Omental fat pad (tissue), 4 donors: ENCODE data around the gene PIP4K2A. TPM values are rescaled to one million over a fixed set of nuclear protein-coding genes. Genes with fewer than 3 reads are reported as not detected.

ENCODE experiments used
- ATAC-seq: fragments of 150-250 bp; one replicate; pipeline ENCODE4 v1.9.1; 2016; ENCODE audit warnings: mild to moderate bottlenecking, moderate library complexity; ENCODE audit not compliant: low FRiP score
- DNase-seq: peaks from one replicate; pipeline ENCODE4 v3.0.0-alpha.2; 2019; ENCODE audit warnings: low spot score
- total RNA-seq, 4 donors: library from RNA; depleted of rRNA; stranded (reverse); fragments of >200 nt; gene quantifications; one replicate each; pipeline ENCODE4 v1.1.0, GENCODE V29; 2016
- TF ChIP-seq, protein P1 (sequence below), 3 donors: fragments of 450-650 bp; IDR thresholded peaks; one replicate each; pipeline ENCODE4 v1.5.1; 2016 to 2017; ENCODE audit warnings: antibody characterized with exemption in 3 of 3, mild to moderate bottlenecking in 3 of 3, moderate library complexity in 2 of 3

The PIP4K2A gene
- total RNA-seq, 4 donors from 2014 or later: 16.2 to 32.5 (median 30.4) TPM

DNA sequence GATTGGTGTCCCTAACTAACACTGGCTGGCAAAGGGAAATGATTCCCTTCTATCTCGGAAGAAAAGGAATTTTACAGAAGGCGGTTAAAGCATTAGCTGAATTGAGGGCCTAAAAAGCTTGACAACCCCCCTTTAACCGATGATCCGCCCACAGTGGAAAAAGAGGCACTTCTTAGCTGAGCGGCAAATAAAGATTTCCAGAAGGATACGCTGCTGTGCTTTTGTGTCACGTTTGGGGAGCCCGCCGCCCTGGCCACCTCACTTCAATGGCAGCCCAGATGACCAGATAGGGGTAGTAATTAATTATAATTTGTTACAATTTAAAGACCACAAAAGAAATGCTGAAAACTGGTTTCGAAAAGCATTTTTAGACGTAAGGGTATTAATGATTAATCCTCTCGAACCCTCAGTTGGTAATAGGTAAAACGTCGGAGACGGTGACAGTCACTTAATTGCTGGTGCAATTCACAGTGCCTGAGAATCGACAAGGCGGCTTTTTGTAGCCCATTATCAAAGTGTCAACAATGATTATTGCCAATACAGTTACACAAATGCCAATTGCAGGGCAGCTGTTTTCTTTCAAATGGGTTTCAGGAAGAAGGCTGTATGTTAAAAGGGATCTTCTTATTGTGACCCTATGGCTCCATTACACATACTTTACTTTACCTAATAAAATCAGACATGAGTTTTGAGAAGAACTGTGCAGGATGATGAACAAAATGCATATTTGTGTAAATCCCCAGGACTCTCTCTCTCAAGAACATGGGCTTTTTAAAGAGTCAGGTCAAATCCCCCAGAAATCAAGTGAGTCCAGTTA, 154.1 kb downstream of the PIP4K2A start:
- TF ChIP-seq, protein P1, sequence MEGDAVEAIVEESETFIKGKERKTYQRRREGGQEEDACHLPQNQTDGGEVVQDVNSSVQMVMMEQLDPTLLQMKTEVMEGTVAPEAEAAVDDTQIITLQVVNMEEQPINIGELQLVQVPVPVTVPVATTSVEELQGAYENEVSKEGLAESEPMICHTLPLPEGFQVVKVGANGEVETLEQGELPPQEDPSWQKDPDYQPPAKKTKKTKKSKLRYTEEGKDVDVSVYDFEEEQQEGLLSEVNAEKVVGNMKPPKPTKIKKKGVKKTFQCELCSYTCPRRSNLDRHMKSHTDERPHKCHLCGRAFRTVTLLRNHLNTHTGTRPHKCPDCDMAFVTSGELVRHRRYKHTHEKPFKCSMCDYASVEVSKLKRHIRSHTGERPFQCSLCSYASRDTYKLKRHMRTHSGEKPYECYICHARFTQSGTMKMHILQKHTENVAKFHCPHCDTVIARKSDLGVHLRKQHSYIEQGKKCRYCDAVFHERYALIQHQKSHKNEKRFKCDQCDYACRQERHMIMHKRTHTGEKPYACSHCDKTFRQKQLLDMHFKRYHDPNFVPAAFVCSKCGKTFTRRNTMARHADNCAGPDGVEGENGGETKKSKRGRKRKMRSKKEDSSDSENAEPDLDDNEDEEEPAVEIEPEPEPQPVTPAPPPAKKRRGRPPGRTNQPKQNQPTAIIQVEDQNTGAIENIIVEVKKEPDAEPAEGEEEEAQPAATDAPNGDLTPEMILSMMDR (IDR thresholded peaks at IDR 0.05): no peak
- no peak for ATAC-seq

DNA sequence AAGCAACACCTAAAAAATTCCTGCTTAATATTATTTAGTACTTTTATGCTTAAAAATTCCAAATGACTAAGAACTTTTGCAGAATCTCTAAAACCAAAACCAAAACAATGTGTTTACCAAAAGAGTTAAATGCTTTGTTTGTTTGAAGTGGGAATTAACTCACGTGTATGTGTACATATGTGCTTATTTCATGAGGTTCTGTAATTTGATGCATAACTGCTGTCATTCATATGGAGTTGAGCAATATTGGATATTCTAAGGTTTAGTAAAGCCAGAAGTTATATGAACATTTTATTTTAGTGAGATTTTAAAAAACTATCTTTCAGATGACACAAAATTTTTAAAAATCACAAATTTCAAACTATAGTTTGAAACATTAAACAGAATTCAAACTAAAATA, 157.1 kb downstream of the PIP4K2A start:
- TF ChIP-seq, protein P1 (IDR thresholded peaks at IDR 0.05): no peak
- ATAC-seq (no peak), DNase-seq (no peak)

More for the DNA sequence above, 154.1 kb downstream of the PIP4K2A start:
- no peak for DNase-seq

DNA sequence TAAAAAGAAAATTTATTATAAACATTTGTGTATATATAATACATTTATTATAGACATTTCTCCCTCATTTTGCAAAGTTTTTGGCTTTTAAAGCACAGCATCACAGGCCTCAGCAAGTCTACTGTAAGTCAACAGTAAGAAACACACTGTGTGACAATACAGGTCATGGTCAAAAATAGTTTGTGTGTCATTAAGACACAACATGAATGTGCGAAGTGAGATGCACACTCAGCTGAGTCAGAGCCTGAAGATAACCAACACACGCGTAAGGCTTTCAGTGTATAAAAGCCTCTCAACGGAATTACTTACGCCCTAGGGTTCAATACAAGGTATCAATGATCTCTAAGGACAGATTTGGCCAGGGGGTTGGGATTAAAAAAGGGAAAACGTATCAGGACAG, 157.6 kb downstream of the PIP4K2A start:
- no peak for DNase-seq
- no peak for ATAC-seq
- TF ChIP-seq, protein P1 (IDR thresholded peaks at IDR 0.05): no peak

DNA sequence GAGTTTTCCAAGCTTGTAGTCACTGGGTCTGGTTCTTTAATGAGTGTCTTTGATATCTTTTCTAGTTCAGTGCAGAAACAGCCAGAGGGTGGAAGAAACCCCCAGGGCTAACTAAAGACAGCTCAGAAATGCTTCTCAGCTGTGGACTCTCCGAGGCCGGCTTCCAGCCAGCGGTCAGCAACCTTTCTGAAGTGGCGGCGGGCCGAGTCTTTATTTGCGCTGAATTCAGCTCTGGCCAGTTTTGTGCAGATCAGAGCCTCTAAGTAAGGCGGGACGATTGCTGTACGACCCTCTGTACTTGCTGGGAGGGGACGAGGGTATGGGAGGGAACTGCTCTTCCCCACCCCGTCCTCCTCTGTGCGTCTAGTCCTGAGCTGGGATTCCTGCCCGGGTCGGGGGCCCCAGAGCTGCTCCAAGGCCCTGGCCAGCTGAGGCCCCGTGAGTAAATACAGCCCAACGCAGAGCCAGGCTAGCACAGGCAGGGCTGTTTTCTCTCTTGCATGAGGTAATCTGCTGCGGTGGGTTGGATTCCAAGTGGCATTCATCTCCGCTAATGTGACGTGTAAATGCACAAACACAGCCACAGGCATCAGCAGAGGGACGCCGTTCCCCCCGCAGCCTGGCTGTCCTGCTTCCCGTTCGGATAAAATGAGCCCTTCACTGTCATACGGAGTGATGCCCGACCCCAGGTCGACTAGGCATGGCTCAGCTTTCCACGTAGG, 159.8 kb downstream of the PIP4K2A start:
- TF ChIP-seq, protein P1 (IDR thresholded peaks at IDR 0.05): no peak
- DNase-seq (no peak), ATAC-seq (peak; percentile 70)

DNA sequence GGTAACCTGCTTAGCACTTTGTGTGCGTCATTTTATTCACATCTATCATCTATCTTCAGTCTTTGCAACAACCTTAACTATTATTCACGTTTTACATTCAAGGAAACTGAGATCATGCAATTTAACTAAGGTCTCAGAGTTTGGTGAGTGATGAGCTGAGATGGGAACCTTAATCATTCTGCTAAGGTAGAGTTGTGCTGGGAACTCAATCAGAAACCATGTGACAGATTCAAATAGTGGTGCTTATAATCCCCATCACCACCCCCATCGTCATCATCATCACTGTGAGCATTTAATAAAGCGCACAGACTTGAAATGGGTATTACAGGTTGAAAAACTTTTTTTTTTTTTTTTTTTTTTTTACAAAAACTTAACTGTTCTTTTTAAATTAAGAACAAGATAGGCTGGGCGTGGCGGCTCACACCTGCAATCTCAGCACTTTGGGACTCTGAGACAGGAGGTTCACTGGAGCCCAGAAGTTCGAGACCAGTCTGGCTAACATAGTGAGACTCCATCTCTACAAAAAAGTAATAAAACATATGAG, 160.9 kb downstream of the PIP4K2A start:
- DNase-seq (no peak), ATAC-seq (no peak)
- TF ChIP-seq, protein P1 (IDR thresholded peaks at IDR 0.05): no peak

DNA sequence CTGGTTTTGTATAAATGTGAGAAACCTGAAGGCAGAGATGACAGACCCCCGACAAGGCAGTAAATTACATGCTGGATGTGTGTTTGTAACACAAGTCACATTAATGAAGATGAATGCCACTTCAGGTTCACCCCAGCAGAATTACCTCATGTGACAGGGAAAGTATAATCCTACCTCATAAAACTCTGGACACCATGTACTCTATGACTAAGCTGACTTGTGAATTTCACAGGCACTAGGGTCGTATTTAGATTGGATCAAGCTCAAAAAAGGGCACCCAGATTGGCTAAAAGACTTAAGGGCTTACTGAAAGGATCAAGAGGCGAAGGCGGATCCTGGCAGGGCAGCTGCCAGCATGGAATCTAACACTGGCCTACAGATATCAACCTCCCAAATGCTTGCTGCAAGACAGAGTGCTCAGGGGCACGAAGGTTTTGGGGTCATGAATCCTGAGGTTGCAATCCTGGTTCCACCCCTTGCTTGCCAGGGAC, 161.4 kb downstream of the PIP4K2A start:
- TF ChIP-seq, protein P1 (IDR thresholded peaks at IDR 0.05): no peak
- ATAC-seq: no peak
- no peak for DNase-seq
